ENCODE results near the gene AADAT. TPM values are rescaled to one million over a fixed set of nuclear protein-coding genes. Genes with fewer than 3 reads are reported as not detected.
"Not testable (repeated sequence)": the region's sequence is repeated elsewhere in the genome, so short reads cannot be mapped to it uniquely, and the experiment has no call there.

Gene AADAT
- total RNA-seq: 2.2 TPM

DNA sequence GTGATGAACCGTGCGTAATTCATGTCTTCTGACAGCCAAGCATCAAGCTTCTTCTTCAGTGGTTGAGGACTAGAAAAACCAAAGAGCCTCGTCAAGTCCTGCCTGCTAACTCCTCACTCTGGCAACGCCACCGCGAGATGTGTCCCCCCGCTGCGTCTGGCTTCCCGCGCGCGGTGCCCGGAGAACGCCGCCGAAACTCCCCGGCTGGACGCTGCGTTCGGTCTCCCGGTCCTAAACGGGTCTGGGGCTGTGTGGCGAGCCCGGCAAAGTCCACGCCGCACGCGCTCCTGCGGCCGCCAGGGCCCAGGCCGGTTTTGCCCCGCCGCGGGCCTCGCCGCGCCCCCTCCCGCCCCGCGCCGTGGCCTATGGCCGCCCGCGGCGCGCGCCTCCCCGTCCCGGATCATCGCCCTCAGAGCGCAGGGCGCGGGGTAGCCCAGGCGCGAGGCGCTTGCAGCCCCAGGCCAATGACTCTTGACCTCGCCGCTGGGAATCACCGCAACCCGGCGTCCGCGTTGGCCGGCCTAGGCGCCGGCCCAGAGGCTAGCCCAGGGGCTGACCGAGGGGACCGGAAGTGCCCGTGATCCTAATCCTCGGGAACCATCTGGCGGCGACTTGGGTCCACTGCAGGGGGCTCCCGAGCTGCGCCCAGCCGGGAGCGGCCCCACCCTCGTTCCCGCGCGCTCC is at the start of gene AADAT:
Gene AADAT (minus strand): TSS at position 289 of the 684 bp plus-strand sequence. CDS start 266 bp downstream, at position 23.
- DNase-seq (ENCODE audit: low read depth in 2 of 3, low spot score in 2 of 3): peak in 2 of 3 donors; percentile 57 to 67

DNA sequence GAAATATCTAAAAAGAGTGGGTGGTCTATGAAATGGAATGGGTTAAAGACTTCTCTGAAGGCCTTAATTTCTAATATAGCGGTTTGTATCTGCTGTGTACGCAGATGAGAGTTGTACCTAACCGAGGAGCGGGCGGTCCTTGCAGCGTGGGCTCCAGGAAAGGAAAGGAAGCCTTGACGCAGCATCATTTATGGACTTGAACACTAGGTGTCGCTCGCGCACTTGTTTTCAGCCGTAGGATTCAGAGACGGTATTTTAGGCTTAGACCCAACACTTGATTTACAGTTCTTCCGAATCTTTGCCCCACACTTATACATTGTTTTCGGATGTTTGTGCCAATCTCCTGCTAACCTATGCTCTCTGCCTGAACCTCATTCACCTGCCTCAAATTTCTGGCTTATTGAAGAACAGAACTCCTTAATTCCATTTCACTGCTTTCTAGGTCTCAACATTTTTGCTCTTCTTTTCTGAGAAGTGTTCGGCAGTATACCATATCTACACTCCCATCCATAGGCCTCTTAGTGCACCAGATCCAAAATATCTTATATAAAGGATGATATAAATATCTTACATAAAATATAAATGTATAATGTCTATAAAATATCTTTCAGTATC is 48.9 kb upstream of the AADAT start:
- DNase-seq (ENCODE audit: low read depth in 2 of 3, low spot score in 2 of 3): peak; percentile 23 to 86 (median 68)

DNA sequence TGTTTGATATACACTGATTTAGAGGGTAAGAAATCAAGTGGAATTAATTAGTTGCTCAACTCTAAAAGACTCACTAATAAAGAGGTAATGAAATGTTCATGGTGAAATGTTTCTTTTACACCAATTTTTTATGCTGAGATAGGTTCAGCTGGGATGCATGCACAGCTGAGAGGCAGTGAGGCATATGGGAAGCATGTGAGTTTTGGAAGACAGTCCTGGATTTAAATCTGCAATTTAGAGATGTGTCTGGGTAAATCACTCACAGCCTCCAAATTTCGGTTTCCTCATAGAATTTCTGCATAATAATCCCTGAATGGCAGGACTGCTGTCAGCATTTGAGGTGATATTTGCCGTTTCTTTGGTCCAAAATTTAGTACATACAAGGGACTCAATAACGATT is 48.2 kb upstream of the AADAT start:
- DNase-seq (ENCODE audit: low read depth in 2 of 3, low spot score in 2 of 3): no peak

DNA sequence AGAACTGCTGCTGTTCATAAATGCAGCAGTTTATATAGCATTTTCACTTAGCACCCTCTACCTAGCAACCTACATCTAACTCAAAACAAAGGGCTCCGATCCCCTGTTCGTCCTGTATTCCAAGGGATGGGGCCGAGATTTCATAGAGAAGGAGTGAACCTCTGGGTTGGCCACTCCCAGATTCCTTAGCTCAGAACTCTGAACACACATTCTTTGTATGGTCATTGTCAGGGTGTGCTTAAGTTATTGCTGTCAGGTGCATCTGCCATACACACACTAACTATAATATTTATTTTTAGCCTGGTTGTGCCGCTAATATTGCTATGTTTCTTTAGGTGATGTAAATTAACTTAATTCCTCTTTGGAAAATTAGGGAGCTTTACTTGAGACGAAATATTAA is 47.7 kb upstream of the AADAT start:
- DNase-seq (ENCODE audit: low read depth in 2 of 3, low spot score in 2 of 3): no peak

DNA sequence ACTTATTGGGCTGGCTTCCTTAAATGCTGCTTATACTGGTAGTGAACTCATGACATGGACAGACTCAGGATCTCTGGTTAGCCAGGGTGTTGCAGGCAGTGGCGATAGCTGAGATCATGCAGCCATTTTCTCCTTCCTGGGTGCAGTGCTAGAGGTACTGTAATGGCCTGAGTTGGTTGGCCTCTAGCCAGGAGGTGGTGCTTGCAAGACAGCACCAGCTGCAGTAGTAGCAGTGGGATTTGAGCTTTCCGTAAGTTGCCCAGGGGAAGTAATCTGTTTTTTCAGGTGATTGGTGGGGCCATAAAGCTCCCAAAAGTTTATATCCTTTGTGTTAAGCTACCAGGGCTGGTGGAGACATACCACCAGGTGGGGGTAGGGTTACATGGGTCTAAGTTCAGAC is 45.1 kb upstream of the AADAT start:
- no peak for DNase-seq (ENCODE audit: low read depth in 2 of 3, low spot score in 2 of 3)

DNA sequence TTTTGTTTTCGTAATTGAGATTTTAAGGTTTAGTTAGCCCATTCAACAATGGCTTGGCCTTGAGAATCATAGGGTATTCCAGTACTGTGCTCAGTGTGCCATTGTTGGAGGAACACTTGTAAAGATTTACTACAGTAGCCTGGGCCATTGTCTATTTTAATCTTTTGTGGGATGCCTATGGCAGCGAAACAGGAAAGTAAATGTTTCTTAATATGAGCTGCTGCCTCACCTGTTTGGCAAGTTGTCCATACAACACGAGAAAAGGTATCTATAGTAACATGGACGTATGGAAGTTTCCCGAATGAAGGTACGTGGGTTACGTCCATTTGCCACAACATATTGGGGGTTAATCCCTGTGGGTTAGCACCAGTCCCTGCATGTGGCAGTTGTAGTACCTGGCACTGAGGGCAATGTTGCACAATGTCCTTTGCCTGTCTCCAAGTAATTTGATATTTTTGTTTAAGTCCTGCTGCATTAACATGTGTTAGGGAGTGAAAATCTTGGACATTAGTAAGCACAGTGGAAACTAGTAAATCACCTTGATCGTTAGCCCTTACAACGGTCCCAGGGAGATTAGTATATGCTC is 38.6 kb upstream of the AADAT start:
- no peak for DNase-seq (ENCODE audit: low read depth in 2 of 3, low spot score in 2 of 3)

DNA sequence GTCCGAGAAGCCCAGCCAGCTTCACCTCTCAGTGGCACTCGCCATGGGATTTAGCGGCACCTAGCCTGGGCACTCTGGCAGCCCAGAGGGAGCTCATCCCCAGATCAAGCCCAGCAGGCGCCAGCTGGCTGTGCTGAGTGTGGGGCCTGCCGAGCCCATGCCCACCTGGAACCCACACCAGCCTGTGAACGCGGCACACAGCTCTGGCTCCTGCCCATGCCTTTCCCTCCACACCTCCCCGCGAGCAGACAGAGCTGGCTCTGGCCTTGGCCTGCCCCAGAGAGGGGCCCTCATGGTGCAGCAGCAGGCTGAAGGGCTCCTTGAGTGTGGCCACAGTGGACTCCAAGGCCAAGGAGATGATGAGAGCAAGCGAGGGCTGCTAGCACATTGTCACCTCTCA is 38.0 kb upstream of the AADAT start:
- DNase-seq (ENCODE audit: low read depth in 2 of 3, low spot score in 2 of 3): no peak

DNA sequence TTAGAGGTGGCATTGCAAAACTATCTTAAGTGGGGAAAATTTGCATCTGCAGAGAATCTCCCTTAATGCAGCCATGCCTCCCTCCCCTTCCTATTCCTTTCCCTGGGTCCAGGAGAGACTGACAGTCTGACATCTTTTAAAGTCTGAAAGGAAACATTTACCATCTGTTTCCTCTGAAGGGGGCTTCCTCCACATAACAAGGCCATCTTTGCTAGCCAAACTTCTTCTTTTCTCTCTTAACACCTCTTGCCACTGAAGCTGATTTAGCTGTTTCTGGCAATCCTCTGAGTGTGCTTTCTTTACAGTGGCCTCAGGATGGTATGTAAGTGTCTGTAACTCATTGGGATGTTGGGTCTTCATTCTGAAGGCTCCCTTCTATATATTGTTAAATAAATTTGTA is 34.6 kb upstream of the AADAT start:
- peak in 2 of 3 donors; percentile 60 to 87 for DNase-seq (ENCODE audit: low read depth in 2 of 3, low spot score in 2 of 3)

DNA sequence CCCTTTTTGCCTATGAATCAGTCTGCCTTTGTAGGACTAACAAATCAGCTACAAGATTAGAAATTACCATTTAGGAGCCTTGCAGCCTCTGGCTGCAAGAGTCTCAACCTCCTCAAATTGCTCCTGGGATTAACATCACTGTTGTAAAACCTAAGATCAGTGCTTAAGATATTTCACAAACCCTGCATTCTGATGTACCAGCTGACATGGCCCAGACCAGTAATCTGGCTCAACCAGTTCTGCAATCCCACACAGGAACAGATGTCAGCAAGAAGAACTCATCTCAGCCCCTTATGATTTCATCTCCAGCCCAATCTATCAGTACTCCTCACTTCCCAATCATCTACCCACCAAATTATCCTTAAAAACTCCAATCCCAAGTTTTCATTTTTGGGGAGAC is 32.5 kb upstream of the AADAT start:
- no peak for DNase-seq (ENCODE audit: low read depth in 2 of 3, low spot score in 2 of 3)

DNA sequence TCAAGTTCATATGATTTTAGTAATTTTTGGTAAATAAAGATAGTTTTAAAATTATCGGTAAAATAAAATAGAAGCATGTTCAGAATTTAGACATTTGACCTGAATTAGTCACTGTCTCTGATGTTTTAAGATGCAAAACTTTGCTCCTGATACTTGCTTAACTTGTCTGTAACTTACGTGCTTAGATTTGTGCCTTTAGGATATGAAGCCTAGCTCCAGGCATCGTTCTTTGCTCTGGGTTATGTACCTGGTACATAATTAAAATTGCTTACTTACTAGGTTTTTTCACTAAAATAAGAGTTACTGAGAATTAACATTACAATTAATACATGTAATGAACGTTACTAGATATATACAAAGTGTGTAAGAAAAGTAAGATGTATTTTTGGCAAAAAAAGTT is 24.9 kb upstream of the AADAT start:
- no peak for DNase-seq (ENCODE audit: low read depth in 2 of 3, low spot score in 2 of 3)

DNA sequence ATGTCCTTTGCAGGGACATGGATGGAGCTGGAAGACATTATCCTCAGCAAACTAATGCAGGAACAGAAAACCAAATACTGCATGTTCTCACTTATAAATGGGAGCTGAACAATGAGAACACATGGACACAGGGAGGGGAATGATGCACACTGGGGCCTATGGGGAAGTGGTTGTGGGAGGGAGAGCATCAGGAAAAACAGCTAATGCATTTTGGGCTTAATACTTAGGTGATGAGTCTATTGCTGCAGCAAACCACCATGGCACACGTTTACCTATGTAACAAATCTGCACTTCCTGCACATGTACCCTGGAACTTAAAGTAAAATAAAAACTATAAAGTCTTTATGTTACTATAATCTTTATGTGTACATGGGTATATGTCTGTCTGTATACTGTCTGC is 24.4 kb upstream of the AADAT start:
- DNase-seq (ENCODE audit: low read depth in 2 of 3, low spot score in 2 of 3): not testable (repeated sequence)

DNA sequence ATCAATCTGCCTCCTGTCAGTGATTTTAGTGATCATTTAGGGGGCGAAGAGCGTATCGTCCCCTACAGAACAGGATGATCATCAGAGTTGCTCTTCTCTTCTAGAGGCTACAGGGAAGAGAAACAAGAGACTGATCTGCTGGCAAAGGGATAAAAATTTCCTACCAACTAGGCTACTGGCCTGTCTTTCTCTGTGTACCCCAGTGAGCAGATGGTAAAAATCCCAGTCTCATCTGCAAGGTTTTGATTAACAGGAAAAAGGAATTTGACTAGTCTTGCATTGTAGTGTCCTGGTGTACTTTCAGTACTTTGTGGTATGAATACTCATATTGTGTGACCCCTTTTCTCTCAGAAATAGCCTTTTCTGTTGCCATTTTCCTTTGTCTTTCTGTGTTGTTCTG is 21.8 kb upstream of the AADAT start:
- no peak for DNase-seq (ENCODE audit: low read depth in 2 of 3, low spot score in 2 of 3)

DNA sequence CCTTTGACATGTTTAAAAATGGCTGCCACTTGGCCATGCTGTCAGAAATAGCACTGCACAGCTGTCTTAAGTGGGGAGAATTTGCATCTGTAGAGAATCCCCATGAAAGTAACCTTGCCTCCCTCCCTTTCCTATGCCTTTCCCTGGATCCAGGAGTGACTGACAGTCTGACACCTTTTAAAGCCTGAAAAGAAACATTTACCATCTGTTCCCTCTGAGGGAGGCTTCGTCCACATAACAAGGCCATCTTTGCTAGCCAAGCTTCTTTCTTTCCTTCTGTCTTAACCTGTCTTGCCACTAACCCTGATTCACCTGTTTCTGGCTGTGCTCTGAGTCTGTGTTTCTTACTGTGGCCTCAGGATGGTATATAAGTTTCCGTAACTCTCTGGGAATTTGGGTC is 21.3 kb upstream of the AADAT start:
- no peak for DNase-seq (ENCODE audit: low read depth in 2 of 3, low spot score in 2 of 3)

DNA sequence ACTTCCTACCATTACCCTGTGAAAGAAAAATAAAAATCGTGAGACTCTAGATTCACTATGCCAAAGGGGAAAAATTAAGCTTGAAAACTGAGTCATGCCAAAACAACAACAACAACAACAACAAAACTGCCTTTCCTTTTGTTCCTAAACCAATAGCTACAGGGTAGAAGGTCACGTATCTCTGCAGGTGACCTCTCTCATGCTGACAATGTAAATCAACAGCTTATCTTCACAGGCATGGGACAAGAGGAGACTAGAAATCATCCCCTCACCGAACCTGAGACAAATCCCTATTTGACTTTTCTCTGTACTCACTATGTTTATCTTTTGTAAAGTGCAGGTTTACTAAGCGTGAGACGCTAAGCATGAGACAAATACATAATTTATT is 20.5 kb upstream of the AADAT start:
- no peak for DNase-seq (ENCODE audit: low read depth in 2 of 3, low spot score in 2 of 3)

DNA sequence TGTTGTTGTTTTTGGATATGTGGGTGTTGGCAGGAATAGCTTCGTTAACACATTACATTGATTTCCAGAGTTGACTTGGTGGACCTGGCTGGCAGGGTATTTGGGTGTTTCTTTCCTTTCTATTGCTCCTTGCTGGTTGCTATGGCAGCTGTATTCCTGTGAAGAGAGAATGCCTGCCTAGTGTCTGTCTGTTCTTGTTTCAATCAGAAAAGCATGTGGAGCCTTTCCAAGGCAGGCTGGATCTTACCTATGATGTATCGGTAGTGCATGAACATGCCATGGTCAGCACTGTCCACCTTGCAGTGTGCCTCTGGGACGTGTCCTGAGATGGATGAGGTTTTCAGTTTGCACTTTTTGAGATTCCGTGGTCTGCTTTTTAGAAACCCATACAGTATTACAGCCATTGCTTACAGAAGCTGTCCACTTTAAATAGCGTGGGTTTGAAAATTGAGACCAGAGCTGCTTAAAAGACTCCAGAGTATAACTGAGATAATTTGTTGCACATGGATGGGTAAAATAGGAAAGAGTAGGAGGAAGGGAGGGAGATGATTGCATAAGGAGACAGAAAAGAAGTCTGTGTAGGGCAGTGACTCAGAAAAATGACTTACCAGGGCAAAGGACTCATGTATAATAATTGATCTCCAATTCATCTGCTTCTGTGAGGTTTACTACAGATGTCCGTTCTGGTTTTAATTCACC is 20.0 kb upstream of the AADAT start:
- no peak for DNase-seq (ENCODE audit: low read depth in 2 of 3, low spot score in 2 of 3)

DNA sequence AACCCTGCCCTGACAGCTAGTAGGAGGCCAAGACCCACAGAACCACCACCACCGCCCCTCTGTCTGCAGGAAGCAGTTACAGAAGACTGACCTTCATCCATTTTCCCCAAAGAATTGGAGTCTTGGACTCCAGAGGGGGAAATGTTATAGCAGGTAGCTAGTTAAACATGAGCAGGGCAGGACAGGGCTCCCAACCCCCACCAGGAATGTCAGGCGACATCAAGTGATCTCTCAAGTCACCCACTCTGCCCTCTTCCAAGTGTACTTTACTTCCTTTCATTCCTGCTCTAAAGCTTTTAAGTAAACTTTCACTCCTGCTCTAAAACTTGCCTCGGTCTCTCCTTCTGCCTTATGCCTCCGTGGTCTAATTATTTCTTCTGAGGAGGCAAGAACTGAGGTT is 17.1 kb upstream of the AADAT start:
- DNase-seq (ENCODE audit: low read depth in 2 of 3, low spot score in 2 of 3): no peak

DNA sequence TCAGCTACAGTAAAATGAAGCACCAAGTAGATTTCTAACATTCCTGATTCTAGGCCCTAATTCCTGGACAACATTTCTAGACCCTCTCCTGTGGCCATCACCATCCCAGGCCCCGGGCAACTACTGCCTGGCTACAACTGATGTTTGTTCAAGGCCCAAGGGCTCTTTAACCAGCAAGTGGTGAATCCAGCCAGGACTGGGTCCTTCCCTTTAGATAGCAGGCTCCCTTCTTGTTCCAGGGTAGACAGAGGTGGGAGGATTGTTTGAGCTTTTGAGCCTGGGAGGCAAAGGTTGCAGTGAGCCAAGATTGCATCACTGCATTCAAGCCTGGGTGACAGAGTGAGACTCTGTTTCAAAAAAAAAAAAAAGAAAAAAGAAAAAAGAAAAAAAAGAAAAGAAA is 12.7 kb upstream of the AADAT start:
- no peak for DNase-seq (ENCODE audit: low read depth in 2 of 3, low spot score in 2 of 3)

DNA sequence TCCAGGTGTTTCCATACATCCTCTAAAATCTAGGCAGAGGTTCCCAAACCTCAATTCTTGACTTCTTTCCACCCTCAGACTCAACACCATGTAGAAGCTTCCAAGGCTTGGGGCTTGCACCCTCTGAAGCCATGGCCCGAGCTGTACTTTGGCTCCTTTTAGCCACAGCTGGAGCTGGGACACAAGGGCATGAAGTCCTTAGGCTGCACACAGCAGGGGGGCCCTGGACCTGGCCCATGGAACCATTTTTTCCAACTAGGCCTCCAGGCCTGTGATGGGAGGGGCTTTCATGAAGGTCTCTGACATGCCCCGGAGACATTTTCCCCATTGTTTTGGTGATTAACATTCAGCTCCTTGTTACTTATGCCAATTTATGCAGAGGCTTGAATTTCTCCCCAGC is 8.4 kb upstream of the AADAT start:
- DNase-seq (ENCODE audit: low read depth in 2 of 3, low spot score in 2 of 3): not testable (repeated sequence)

DNA sequence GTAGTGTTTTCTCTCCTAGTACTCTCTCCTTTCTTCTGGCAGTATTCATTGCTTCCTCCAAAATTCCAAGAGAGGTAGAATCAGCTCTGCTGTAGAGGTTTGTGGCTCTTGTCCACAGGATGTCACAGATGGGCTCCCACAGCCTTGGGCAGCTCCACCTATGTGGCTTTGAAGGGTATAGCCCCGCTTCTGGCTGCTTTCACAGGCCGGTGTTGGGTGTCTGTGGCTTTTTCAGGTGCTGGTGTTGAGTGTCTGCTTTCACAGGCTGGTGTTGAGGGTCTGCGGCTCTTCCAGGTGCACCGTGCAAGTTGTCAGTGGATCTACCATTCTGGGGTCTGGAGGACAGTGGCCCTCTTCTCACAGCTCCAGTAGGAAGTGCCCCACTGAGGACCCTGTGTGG is 7.9 kb upstream of the AADAT start:
- no peak for DNase-seq (ENCODE audit: low read depth in 2 of 3, low spot score in 2 of 3)

DNA sequence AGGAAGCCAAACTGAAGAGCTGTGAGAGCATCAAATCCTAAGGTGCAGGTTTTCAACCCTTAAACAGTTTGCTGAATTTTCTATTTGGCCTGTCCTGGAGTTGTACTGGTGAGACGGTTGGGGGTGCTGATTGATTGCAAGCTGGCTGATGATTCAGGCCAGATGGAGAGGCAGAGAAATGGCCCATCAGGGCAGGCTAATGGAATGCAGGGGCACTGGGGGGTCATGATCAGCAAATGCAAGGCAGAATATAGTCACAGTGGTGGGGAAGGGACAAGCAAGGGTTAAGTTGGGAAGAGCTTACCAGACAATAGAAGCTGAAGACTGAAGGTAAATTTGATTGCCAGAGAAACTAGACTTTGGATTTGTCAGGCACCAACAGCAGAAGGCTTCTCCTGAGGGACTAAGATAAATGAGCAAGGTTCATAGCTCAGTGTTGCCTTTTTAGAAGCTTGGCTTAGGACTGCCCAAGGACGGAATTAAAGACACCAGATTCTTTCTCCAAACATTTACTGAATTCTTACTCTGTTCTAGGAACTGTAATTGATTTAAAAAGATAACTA is 4.3 kb upstream of the AADAT start:
- no peak for DNase-seq (ENCODE audit: low read depth in 2 of 3, low spot score in 2 of 3)

DNA sequence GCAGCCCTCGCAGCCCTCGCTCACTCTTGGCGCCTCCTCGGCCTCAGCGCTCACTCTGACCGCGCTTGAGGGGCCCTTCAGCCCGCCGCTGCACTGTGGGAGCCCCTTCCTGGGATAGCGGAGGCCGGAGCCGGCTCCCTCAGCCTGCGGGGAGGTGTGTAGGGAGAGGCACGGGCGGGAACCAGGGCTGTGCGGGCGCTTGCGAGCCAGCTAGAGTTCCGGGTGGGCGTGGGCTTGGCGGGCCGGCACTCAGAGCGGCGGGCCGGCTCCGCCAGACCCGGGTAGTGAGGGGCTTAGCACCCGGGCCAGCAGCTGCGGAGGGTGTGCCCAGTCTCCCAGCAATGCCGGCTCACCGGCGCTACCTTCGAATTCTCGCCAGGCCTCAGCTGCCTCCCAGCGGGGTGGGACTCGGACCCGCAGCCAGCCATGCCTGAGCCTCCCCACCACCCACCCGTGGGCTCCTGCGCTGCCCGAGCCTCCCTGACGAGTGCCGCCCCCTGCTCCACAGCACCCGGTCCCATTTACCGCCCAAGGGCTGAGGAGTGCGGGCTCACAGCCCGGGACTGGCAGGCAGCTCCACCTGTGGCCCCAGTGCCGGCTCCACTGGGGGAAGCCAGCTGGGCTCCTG is 1.4 kb upstream of the AADAT start:
- no peak for DNase-seq (ENCODE audit: low read depth in 2 of 3, low spot score in 2 of 3)
